ENCODE results near the gene ANO4.

The ANO4 gene

GRCh38 chr12:100789975-100790374, 4.6 kb upstream of the ANO4 start:
- WGBS (ENCODE audit: insufficient coverage, insufficient read length) = no CpG with 5 or more reads among the region's 2 CpGs
- H3K36me3 ChIP-seq (ENCODE audit: control insufficient read depth, insufficient read depth, low read length) = no peaks in the 10 kb centered on the region

GRCh38 chr12:100790552-100790951, 4.0 kb upstream of the ANO4 start:
- no peak for DNase-seq (ENCODE audit: low read depth, low spot score)
- WGBS (ENCODE audit: insufficient coverage, insufficient read length) = no CpG with 5 or more reads among the region's 1 CpG
- no peak overlapping the region for H3K4me3 ChIP-seq (ENCODE audit: low read length)
- no peak overlapping the region for H3K27ac ChIP-seq (ENCODE audit: low read length)
- H3K9me3 ChIP-seq (ENCODE audit: control insufficient read depth, insufficient read depth, low read length) = no peaks in the 10 kb centered on the region
- H3K27me3 ChIP-seq (ENCODE audit: control insufficient read depth, insufficient read depth, low read length) = no peaks in the 10 kb centered on the region
- peaks cover 2% of the 10 kb centered on the region; the same call in 1 of the 2 replicates for H3K4me1 ChIP-seq (ENCODE audit: control insufficient read depth, insufficient read depth, low read length)
- H3K36me3 ChIP-seq (ENCODE audit: control insufficient read depth, insufficient read depth, low read length) = no peaks in the 10 kb centered on the region

More at GRCh38 chr12:100789975-100790374, 4.6 kb upstream of the ANO4 start:
- Histone ChIP-seq H3K4me1 (ENCODE audit: control insufficient read depth, insufficient read depth, low read length) (peaks cover 2% of the 10 kb centered on the region; the same call in 1 of the 2 replicates), H3K27ac (ENCODE audit: low read length) (no peak overlapping the region), H3K9me3 (ENCODE audit: control insufficient read depth, insufficient read depth, low read length) (no peaks in the 10 kb centered on the region), H3K4me3 (ENCODE audit: low read length) (no peak overlapping the region), H3K27me3 (ENCODE audit: control insufficient read depth, insufficient read depth, low read length) (no peaks in the 10 kb centered on the region)
- DNase-seq (ENCODE audit: low read depth, low spot score) = no peak

- no peak for DNase-seq (ENCODE audit: low read depth, low spot score)
- no CpG with 5 or more reads among the region's 2 CpGs for WGBS (ENCODE audit: insufficient coverage, insufficient read length)
- Histone ChIP-seq H3K4me1 (ENCODE audit: control insufficient read depth, insufficient read depth, low read length) (peaks cover 2% of the 10 kb centered on the region; the same call in 1 of the 2 replicates), H3K27me3 (ENCODE audit: control insufficient read depth, insufficient read depth, low read length) (no peaks in the 10 kb centered on the region), H3K36me3 (ENCODE audit: control insufficient read depth, insufficient read depth, low read length) (no peaks in the 10 kb centered on the region), H3K9me3 (ENCODE audit: control insufficient read depth, insufficient read depth, low read length) (no peaks in the 10 kb centered on the region), H3K4me3 (ENCODE audit: low read length) (no peak overlapping the region), H3K27ac (ENCODE audit: low read length) (no peak overlapping the region)
These were observed 1.4 kb upstream of the ANO4 start for GRCh38 chr12:100793182-100793581.

GRCh38 chr12:100795174-100795799, 711 bp downstream of the ANO4 start:
- no peak for DNase-seq (ENCODE audit: low read depth, low spot score)
- H3K4me3 ChIP-seq (ENCODE audit: low read length) = no peak overlapping the region
- no peaks in the 10 kb centered on the region for H3K36me3 ChIP-seq (ENCODE audit: control insufficient read depth, insufficient read depth, low read length)

GRCh38 chr12:100795800-100796179, 1.2 kb downstream of the ANO4 start:
- no peak overlapping the region for H3K4me3 ChIP-seq (ENCODE audit: low read length)
- H3K27me3 ChIP-seq (ENCODE audit: control insufficient read depth, insufficient read depth, low read length) = no peaks in the 10 kb centered on the region
- no peak for DNase-seq (ENCODE audit: low read depth, low spot score)
- WGBS (ENCODE audit: insufficient coverage, insufficient read length) = no CpG with 5 or more reads among the region's 6 CpGs
- H3K36me3 ChIP-seq (ENCODE audit: control insufficient read depth, insufficient read depth, low read length) = no peaks in the 10 kb centered on the region
- no peaks in the 10 kb centered on the region for H3K9me3 ChIP-seq (ENCODE audit: control insufficient read depth, insufficient read depth, low read length)
- no peaks in the 10 kb centered on the region for H3K4me1 ChIP-seq (ENCODE audit: control insufficient read depth, insufficient read depth, low read length)
- H3K27ac ChIP-seq (ENCODE audit: low read length) = no peak overlapping the region

More at GRCh38 chr12:100795174-100795799, 711 bp downstream of the ANO4 start:
- no CpG with 5 or more reads among the region's 9 CpGs for WGBS (ENCODE audit: insufficient coverage, insufficient read length)
- H3K9me3 ChIP-seq (ENCODE audit: control insufficient read depth, insufficient read depth, low read length) = no peaks in the 10 kb centered on the region
- H3K4me1 ChIP-seq (ENCODE audit: control insufficient read depth, insufficient read depth, low read length) = no peaks in the 10 kb centered on the region
- H3K27ac ChIP-seq (ENCODE audit: low read length) = no peak overlapping the region
- H3K27me3 ChIP-seq (ENCODE audit: control insufficient read depth, insufficient read depth, low read length) = no peaks in the 10 kb centered on the region

- no peak for DNase-seq (ENCODE audit: low read depth, low spot score)
- H3K36me3 ChIP-seq (ENCODE audit: control insufficient read depth, insufficient read depth, low read length) = no peaks in the 10 kb centered on the region
- no peaks in the 10 kb centered on the region for H3K27me3 ChIP-seq (ENCODE audit: control insufficient read depth, insufficient read depth, low read length)
- H3K27ac ChIP-seq (ENCODE audit: low read length) = no peak overlapping the region
- H3K4me3 ChIP-seq (ENCODE audit: low read length) = no peak overlapping the region
- H3K4me1 ChIP-seq (ENCODE audit: control insufficient read depth, insufficient read depth, low read length) = no peaks in the 10 kb centered on the region
- no peaks in the 10 kb centered on the region for H3K9me3 ChIP-seq (ENCODE audit: control insufficient read depth, insufficient read depth, low read length)
- no CpG with 5 or more reads among the region's 3 CpGs for WGBS (ENCODE audit: insufficient coverage, insufficient read length)
These were observed 2.0 kb downstream of the ANO4 start for GRCh38 chr12:100796621-100797020.

GRCh38 chr12:100797246-100797645, 2.7 kb downstream of the ANO4 start:
- Histone ChIP-seq H3K36me3 (ENCODE audit: control insufficient read depth, insufficient read depth, low read length) (no peaks in the 10 kb centered on the region), H3K4me3 (ENCODE audit: low read length) (no peak overlapping the region), H3K9me3 (ENCODE audit: control insufficient read depth, insufficient read depth, low read length) (no peaks in the 10 kb centered on the region), H3K27ac (ENCODE audit: low read length) (no peak overlapping the region), H3K27me3 (ENCODE audit: control insufficient read depth, insufficient read depth, low read length) (no peaks in the 10 kb centered on the region), H3K4me1 (ENCODE audit: control insufficient read depth, insufficient read depth, low read length) (no peaks in the 10 kb centered on the region)
- WGBS (ENCODE audit: insufficient coverage, insufficient read length) = no CpG with 5 or more reads among the region's 1 CpG
- no peak for DNase-seq (ENCODE audit: low read depth, low spot score)

GRCh38 chr12:100797786-100798185, 3.2 kb downstream of the ANO4 start:
- H3K36me3 ChIP-seq (ENCODE audit: control insufficient read depth, insufficient read depth, low read length) = no peaks in the 10 kb centered on the region
- H3K9me3 ChIP-seq (ENCODE audit: control insufficient read depth, insufficient read depth, low read length) = no peaks in the 10 kb centered on the region
- no peak overlapping the region for H3K4me3 ChIP-seq (ENCODE audit: low read length)
- H3K4me1 ChIP-seq (ENCODE audit: control insufficient read depth, insufficient read depth, low read length) = no peaks in the 10 kb centered on the region
- no peak overlapping the region for H3K27ac ChIP-seq (ENCODE audit: low read length)
- no peaks in the 10 kb centered on the region for H3K27me3 ChIP-seq (ENCODE audit: control insufficient read depth, insufficient read depth, low read length)
- no peak for DNase-seq (ENCODE audit: low read depth, low spot score)

- no peaks in the 10 kb centered on the region for H3K27me3 ChIP-seq (ENCODE audit: control insufficient read depth, insufficient read depth, low read length)
- no peak overlapping the region for H3K27ac ChIP-seq (ENCODE audit: low read length)
- WGBS (ENCODE audit: insufficient coverage, insufficient read length) = no CpG with 5 or more reads among the region's 3 CpGs
- H3K4me1 ChIP-seq (ENCODE audit: control insufficient read depth, insufficient read depth, low read length) = no peaks in the 10 kb centered on the region
- no peaks in the 10 kb centered on the region for H3K36me3 ChIP-seq (ENCODE audit: control insufficient read depth, insufficient read depth, low read length)
- no peak overlapping the region for H3K4me3 ChIP-seq (ENCODE audit: low read length)
- no peaks in the 10 kb centered on the region for H3K9me3 ChIP-seq (ENCODE audit: control insufficient read depth, insufficient read depth, low read length)
- DNase-seq (ENCODE audit: low read depth, low spot score) = no peak
These were observed 3.9 kb downstream of the ANO4 start for GRCh38 chr12:100798286-100799160.

GRCh38 chr12:100799770-100800169, 5.2 kb downstream of the ANO4 start:
- no CpG with 5 or more reads among the region's 2 CpGs for WGBS (ENCODE audit: insufficient coverage, insufficient read length)
- Histone ChIP-seq H3K9me3 (ENCODE audit: control insufficient read depth, insufficient read depth, low read length) (no peaks in the 10 kb centered on the region), H3K27me3 (ENCODE audit: control insufficient read depth, insufficient read depth, low read length) (no peaks in the 10 kb centered on the region), H3K36me3 (ENCODE audit: control insufficient read depth, insufficient read depth, low read length) (no peaks in the 10 kb centered on the region), H3K4me3 (ENCODE audit: low read length) (no peak overlapping the region), H3K27ac (ENCODE audit: low read length) (no peak overlapping the region), H3K4me1 (ENCODE audit: control insufficient read depth, insufficient read depth, low read length) (no peaks in the 10 kb centered on the region)
- no peak for DNase-seq (ENCODE audit: low read depth, low spot score)

All from iPS DF 6.9 (cell line).